A204.1 (cell line): ENCODE measurements around the gene LRRC8B.
"Not testable (repeated sequence)": the region's sequence is repeated elsewhere in the genome, so short reads cannot be mapped to it uniquely, and the experiment has no call there.

Experiments
- FAIRE-seq: peaks from 2 replicates; lab custom pipeline; 2012; peaks lifted over from hg19 to GRCh38; lab: Jason Lieb, UNC

The LRRC8B gene

GRCh38 chr1:89525169-89525855, 683 bp downstream of the LRRC8B start:
- no peak for FAIRE-seq

- FAIRE-seq: no peak
Measured at GRCh38 chr1:89527256-89527655, 2.6 kb downstream of the LRRC8B start.

- no peak for FAIRE-seq
Measured at GRCh38 chr1:89527750-89528381, 3.2 kb downstream of the LRRC8B start.

GRCh38 chr1:89528382-89528780, 3.8 kb downstream of the LRRC8B start:
- FAIRE-seq: no peak

GRCh38 chr1:89529196-89529595, 4.6 kb downstream of the LRRC8B start:
- FAIRE-seq: no peak

- no peak for FAIRE-seq
Measured at GRCh38 chr1:89530444-89531089, 5.9 kb downstream of the LRRC8B start.

- FAIRE-seq: no peak
Measured at GRCh38 chr1:89531480-89532139, 7.0 kb downstream of the LRRC8B start.

GRCh38 chr1:89532228-89532627, 7.6 kb downstream of the LRRC8B start:
- FAIRE-seq: no peak

- FAIRE-seq: no peak
Measured at GRCh38 chr1:89532866-89533265, 8.2 kb downstream of the LRRC8B start.

GRCh38 chr1:89535537-89535936, 10.9 kb downstream of the LRRC8B start:
- FAIRE-seq: no peak

- no peak for FAIRE-seq
Measured at GRCh38 chr1:89536555-89537341, 12.1 kb downstream of the LRRC8B start.

- FAIRE-seq: no peak
Measured at GRCh38 chr1:89538361-89538760, 13.7 kb downstream of the LRRC8B start.

GRCh38 chr1:89539128-89539527, 14.5 kb downstream of the LRRC8B start:
- FAIRE-seq: no peak

- FAIRE-seq: no peak
Measured at GRCh38 chr1:89540406-89540970, 15.9 kb downstream of the LRRC8B start.

GRCh38 chr1:89542345-89542744, 17.7 kb downstream of the LRRC8B start:
- FAIRE-seq: no peak

- FAIRE-seq: not testable (repeated sequence)
Measured at GRCh38 chr1:89543632-89544031, 19.0 kb downstream of the LRRC8B start.

- FAIRE-seq: no peak
Measured at GRCh38 chr1:89545264-89546038, 20.8 kb downstream of the LRRC8B start.

- no peak for FAIRE-seq
Measured at GRCh38 chr1:89546082-89546889, 21.7 kb downstream of the LRRC8B start.

GRCh38 chr1:89546934-89547562, 22.4 kb downstream of the LRRC8B start:
- FAIRE-seq: no peak
